IMR-90 (cell line): ENCODE measurements around the gene TSHB. TPM values are rescaled to one million over a fixed set of nuclear protein-coding genes. Genes with fewer than 3 reads are reported as not detected.

Experiments used
- ATAC-seq: fragments of 200-7000 bp; cut with Tn5 transposase; 2 replicates; pipeline ENCODE4 v1.9.1; 2020; ENCODE audit warnings: low read depth, mild to moderate bottlenecking, moderate library complexity
- BruUV-seq: library from RNA; stranded (reverse); fragments of 400-500 nt; replicated peaks from 2 replicates; lab custom pipeline; 2021; lab: Mats Ljungman, UMichigan
- CTCF ChIA-PET: fragments of 300-600 bp; formaldehyde crosslinking; extraction: SDS; loops from one replicate; lab custom pipeline; 2021; ENCODE audit warnings: antibody characterized with exemption; lab: Yijun Ruan, JAX
- POLR2A ChIA-PET: fragments of 300-600 bp; sonication (Branson Sonifier 250); formaldehyde crosslinking; loops from one replicate; lab custom pipeline; 2022; ENCODE audit warnings: antibody characterized with exemption; ENCODE audit not compliant: unreplicated experiment; lab: Charles Lee
- DNase-seq: peaks from one replicate; pipeline ENCODE4 v3.0.0; 2013
- H2AFZ ChIP-seq: replicated peaks from 2 replicates; pipeline ENCODE3; 2013; ENCODE audit warnings: low read length, mild to moderate bottlenecking; ENCODE audit not compliant: poor library complexity
- H2AK5ac ChIP-seq: 2 replicates; pipeline ENCODE4 v1.6.1; 2013; ENCODE audit warnings: low read depth, low read length, inconsistent platforms
- H2AK9ac ChIP-seq: replicated peaks from 2 replicates; pipeline ENCODE3; 2013; ENCODE audit warnings: mild to moderate bottlenecking, low read depth, low read length, moderate library complexity; ENCODE audit not compliant: poor library complexity
- H2BK120ac ChIP-seq: 2 replicates; pipeline ENCODE4 v1.6.1; 2013; ENCODE audit warnings: low read depth, low read length, inconsistent platforms
- H2BK15ac ChIP-seq: 3 replicates; pipeline ENCODE4 v1.6.1; 2013; ENCODE audit warnings: low read depth, low read length, inconsistent platforms
- H2BK20ac ChIP-seq: 2 replicates; pipeline ENCODE4 v1.6.1; 2013; ENCODE audit warnings: low read depth, mild to moderate bottlenecking, inconsistent platforms, low read length, moderate library complexity
- H2BK5ac ChIP-seq: 2 replicates; pipeline ENCODE4 v1.6.1; 2013; ENCODE audit warnings: mild to moderate bottlenecking, low read depth, low read length, inconsistent platforms; ENCODE audit not compliant: poor library complexity, severe bottlenecking
- H3K14ac ChIP-seq: replicated peaks from 2 replicates; pipeline ENCODE4 v1.6.1; 2013; ENCODE audit warnings: low read depth, low read length, inconsistent platforms
- H3K18ac ChIP-seq: 2 replicates; pipeline ENCODE4 v1.6.1; 2013; ENCODE audit warnings: low read depth, low read length, control low read depth
- H3K23ac ChIP-seq: 2 replicates; pipeline ENCODE4 v1.6.1; 2013; ENCODE audit warnings: low read depth, low read length, inconsistent platforms
- H3K27ac ChIP-seq: 2 replicates; pipeline ENCODE4 v1.5.1; 2013; ENCODE audit warnings: mild to moderate bottlenecking, control low read depth, low read length; ENCODE audit not compliant: insufficient read depth
- H3K27me3 ChIP-seq: 2 replicates; pipeline ENCODE4 v1.6.1; 2013; ENCODE audit warnings: low read length; ENCODE audit not compliant: control insufficient read depth, insufficient read depth
- H3K36me3 ChIP-seq: 2 replicates; pipeline ENCODE4 v1.6.1; 2013; ENCODE audit warnings: low read length, mixed read lengths; ENCODE audit not compliant: control insufficient read depth, insufficient read depth
- H3K4ac ChIP-seq: 2 replicates; pipeline ENCODE4 v1.6.1; 2013; ENCODE audit warnings: low read depth, low read length, inconsistent platforms
- H3K4me1 ChIP-seq: 2 replicates; pipeline ENCODE4 v1.6.1; 2013; ENCODE audit warnings: low read length, mixed read lengths; ENCODE audit not compliant: control insufficient read depth, insufficient read depth
- H3K4me2 ChIP-seq: 2 replicates; pipeline ENCODE4 v1.6.1; 2013; ENCODE audit warnings: low read depth, mild to moderate bottlenecking, control low read depth, low read length, moderate library complexity
- H3K4me3 ChIP-seq: 2 replicates; pipeline ENCODE4 v1.5.1; 2013; ENCODE audit warnings: low read depth, mild to moderate bottlenecking, control low read depth, low read length, moderate library complexity; ENCODE audit not compliant: insufficient read depth
- H3K56ac ChIP-seq: 2 replicates; pipeline ENCODE4 v1.6.1; 2013; ENCODE audit warnings: low read length, inconsistent platforms; ENCODE audit not compliant: insufficient read depth; ENCODE audit errors: extremely low read depth
- H3K79me1 ChIP-seq, 2 experiments: 2 replicates each; pipeline ENCODE4 v1.6.1; 2013; ENCODE audit warnings: low read length in 2 of 2, inconsistent platforms in 1 of 2, low read depth in 1 of 2
- H3K9ac ChIP-seq: 2 replicates; pipeline ENCODE4 v1.6.1; 2013; ENCODE audit warnings: low read depth, low read length, control low read depth
- H3K9me1 ChIP-seq: 2 replicates; pipeline ENCODE4 v1.6.1; 2013; ENCODE audit warnings: low read length, inconsistent platforms; ENCODE audit not compliant: insufficient read depth
- H3K9me3 ChIP-seq: 2 replicates; pipeline ENCODE4 v1.6.1; 2013; ENCODE audit warnings: low read length; ENCODE audit not compliant: control insufficient read depth, insufficient read depth
- H4K20me1 ChIP-seq: 2 replicates; pipeline ENCODE4 v1.6.1; 2013; ENCODE audit warnings: low read length, inconsistent platforms; ENCODE audit not compliant: insufficient read depth
- H4K5ac ChIP-seq: 2 replicates; pipeline ENCODE4 v1.6.1; 2013; ENCODE audit warnings: mild to moderate bottlenecking, low read depth, low read length, control low read depth
- H4K8ac ChIP-seq, 2 experiments: 2 replicates each; pipeline ENCODE4 v1.6.1; 2013; ENCODE audit warnings: low read depth in 2 of 2, low read length in 2 of 2, control low read depth in 1 of 2, inconsistent platforms in 1 of 2
- H4K91ac ChIP-seq: 2 replicates; pipeline ENCODE4 v1.6.1; 2013; ENCODE audit warnings: low read depth, low read length, inconsistent platforms; ENCODE audit not compliant: insufficient read depth
- BHLHE40 ChIP-seq: fragments of 150-350 bp; IDR thresholded peaks from 2 replicates; pipeline ENCODE4 v1.6.1; 2016; ENCODE audit warnings: mild to moderate bottlenecking, low read depth, low read length
- CEBPB ChIP-seq: IDR thresholded peaks from 2 replicates; pipeline ENCODE4 v1.6.1; 2012; ENCODE audit warnings: low read depth, low read length, improper control_type of control experiment
- CHD1 ChIP-seq: IDR thresholded peaks from 2 replicates; pipeline ENCODE4 v1.6.1; 2012; ENCODE audit warnings: low read depth, low read length, improper control_type of control experiment
- ELK1 ChIP-seq: fragments of 150-350 bp; IDR thresholded peaks from 2 replicates; pipeline ENCODE4 v1.6.1; 2016; ENCODE audit warnings: low read depth, mild to moderate bottlenecking, low read length, moderate library complexity, borderline replicate concordance
- FOS ChIP-seq: fragments of 150-350 bp; IDR thresholded peaks from 2 replicates; pipeline ENCODE4 v1.6.1; 2016; ENCODE audit warnings: low read depth, low read length
- MAFK ChIP-seq: IDR thresholded peaks from 2 replicates; pipeline ENCODE4 v1.6.1; 2012; ENCODE audit warnings: low read depth, low read length, improper control_type of control experiment
- MAZ ChIP-seq: IDR thresholded peaks from 2 replicates; pipeline ENCODE4 v1.6.1; 2012; ENCODE audit warnings: low read depth, mild to moderate bottlenecking, low read length, improper control_type of control experiment, moderate library complexity, borderline replicate concordance
- MXI1 ChIP-seq: IDR thresholded peaks from 2 replicates; pipeline ENCODE4 v1.6.1; 2012; ENCODE audit warnings: low read depth, mild to moderate bottlenecking, low read length, moderate library complexity, borderline replicate concordance
- POLR2A ChIP-seq: IDR thresholded peaks from 2 replicates; pipeline ENCODE4 v1.6.1; 2012; ENCODE audit warnings: mild to moderate bottlenecking, low read depth, low read length
- RAD21 ChIP-seq: IDR thresholded peaks from 2 replicates; pipeline ENCODE4 v1.6.1; 2012; ENCODE audit warnings: low read length, improper control_type of control experiment
- RCOR1 ChIP-seq: IDR thresholded peaks from 2 replicates; pipeline ENCODE4 v1.6.1; 2012; ENCODE audit warnings: mild to moderate bottlenecking, low read length, improper control_type of control experiment; ENCODE audit not compliant: insufficient replicate concordance
- RFX5 ChIP-seq: IDR thresholded peaks from 2 replicates; pipeline ENCODE4 v1.8.0; 2012; ENCODE audit warnings: low read depth, mild to moderate bottlenecking, low read length, moderate library complexity
- SMC3 ChIP-seq: fragments of 150-350 bp; IDR thresholded peaks from 2 replicates; pipeline ENCODE4 v1.6.1; 2016; ENCODE audit warnings: low read depth, mild to moderate bottlenecking, antibody characterized with exemption, low read length, moderate library complexity
- USF2 ChIP-seq: fragments of 150-350 bp; IDR thresholded peaks from 2 replicates; pipeline ENCODE4 v1.6.1; 2017; ENCODE audit warnings: mild to moderate bottlenecking, antibody characterized with exemption, low read length, low read depth
- WGBS, 2 experiments: methylation state at CpG; one replicate each; pipeline versions ENCODE4 v1.1.5 to v1.1.7; 2013; ENCODE audit warnings: missing lambda C conversion rate in 2 of 2; ENCODE audit not compliant: insufficient read length in 1 of 2; ENCODE audit errors: extremely low coverage in 2 of 2; 5-methylcytosine and 5-hydroxymethylcytosine counted together
- dilution Hi-C: fragments of 300-500 bp; cut with HindIII; formaldehyde crosslinking; loops from one replicate; pipeline ENCODE4 v1.14.3; 2018; ENCODE audit warnings: low sequenced_read_pairs; ENCODE audit not compliant: unreplicated experiment
- in situ Hi-C: fragments of 300-500 bp; cut with MboI; formaldehyde crosslinking; loops from 3 replicates; pipeline ENCODE4 v1.14.3; 2019; ENCODE audit warnings: low sequenced_read_pairs, inconsistent platforms, mixed read lengths
- intact Hi-C: fragments of 100-400 bp; cut with micrococcal nuclease; formaldehyde crosslinking; loops from 2 replicates; pipeline ENCODE4 v1.10.0; 2022
- polyA plus RNA-seq, 3 experiments: library from polyadenylated mRNA; depleted of rRNA; stranded (reverse); fragments of >200 nt; gene quantifications; 2 replicates each; pipeline ENCODE4 v1.2.3, GENCODE V29; 2012; ENCODE audit warnings: low replicate concordance in 1 of 3
- total RNA-seq: library from RNA; depleted of rRNA; stranded (reverse); fragments of >200 nt; gene quantifications from 2 replicates; pipeline ENCODE4 v1.2.3, GENCODE V29; 2012

Gene TSHB
- total and polyA plus RNA-seq, 2 of the 4 experiments (the other 2 are of a cell fraction): not detected

GRCh38 chr1:115006191-115006590 is 23.4 kb upstream of the TSHB start:
- Histone ChIP-seq H3K14ac (no peak overlapping the region), H3K9ac (no peak overlapping the region), H3K27ac (no peak overlapping the region), H3K27me3 (no peaks in the 10 kb centered on the region), H4K20me1 (no peaks in the 10 kb centered on the region), H3K4me1 (no peaks in the 10 kb centered on the region), H4K91ac (no peak overlapping the region), H2BK5ac (no peak overlapping the region), H3K4me2 (no peak overlapping the region), H2BK15ac (no peak overlapping the region), H3K36me3 (no peaks in the 10 kb centered on the region), H2BK20ac (no peak overlapping the region), H3K9me1 (no peaks in the 10 kb centered on the region), H4K8ac (no peak overlapping the region), H3K4ac (no peak overlapping the region), H3K4me3 (no peak overlapping the region), H3K79me1 (no peaks in the 10 kb centered on the region), H3K9me3 (no peaks in the 10 kb centered on the region), H3K23ac (no peak overlapping the region), H2AK5ac (no peak overlapping the region), H2BK120ac (no peak overlapping the region), H2AFZ (no peak overlapping the region), H3K18ac (no peak overlapping the region), H2AK9ac (no peak overlapping the region), H4K5ac (no peak overlapping the region), H3K56ac (no peak overlapping the region)
- ATAC-seq: no peak
- TF ChIP-seq CHD1: no peak
- no peak for TF ChIP-seq RAD21
- no peak for TF ChIP-seq RFX5
- TF ChIP-seq RCOR1: no peak
- no peak for TF ChIP-seq MAZ
- TF ChIP-seq FOS: no peak
- no peak for TF ChIP-seq MAFK
- no peak for TF ChIP-seq BHLHE40
- TF ChIP-seq USF2: no peak
- TF ChIP-seq CEBPB: no peak
- TF ChIP-seq SMC3: no peak
- TF ChIP-seq ELK1: no peak
- no peak for TF ChIP-seq POLR2A
- no peak for TF ChIP-seq MXI1
- BruUV-seq: no TSS peak
- no CpG with 5 or more reads among the region's 2 CpGs for WGBS, 2 experiments
- intact Hi-C loops (no loop called here), in situ Hi-C loops (no loop called here), dilution Hi-C loops (no loop called here)
- POLR2A ChIA-PET: no interaction called here
- DNase-seq: no peak
- CTCF ChIA-PET: no interaction called here
